ENCODE results near the gene CYP24A1. TPM values are rescaled to one million over a fixed set of nuclear protein-coding genes. Genes with fewer than 3 reads are reported as not detected.

CYP24A1 gene
- total RNA-seq, 1 donor from 2014 or later: 0.41 TPM

- DNase-seq (ENCODE audit: low spot score in 2 of 2): no peak
- FAIRE-seq: no peak
Observed at GRCh38 chr20:54118220-54119001, 55.4 kb downstream of the CYP24A1 start.

GRCh38 chr20:54116550-54117235 is 57.1 kb downstream of the CYP24A1 start:
- no peak for DNase-seq (ENCODE audit: low spot score in 2 of 2)
- no peak for FAIRE-seq

GRCh38 chr20:54115172-54115854 is 58.5 kb downstream of the CYP24A1 start:
- FAIRE-seq (no peak), DNase-seq (ENCODE audit: low spot score in 2 of 2) (no peak)

- FAIRE-seq (no peak), DNase-seq (ENCODE audit: low spot score in 2 of 2) (no peak)
Observed at GRCh38 chr20:54114109-54114508, 59.7 kb downstream of the CYP24A1 start.

- FAIRE-seq: no peak
- no peak for DNase-seq (ENCODE audit: low spot score in 2 of 2)
Observed at GRCh38 chr20:54113566-54113965, 60.2 kb downstream of the CYP24A1 start.

- no peak for FAIRE-seq
Observed at GRCh38 chr20:54112221-54112884, 61.4 kb downstream of the CYP24A1 start.

GRCh38 chr20:54111460-54111859 is 62.3 kb downstream of the CYP24A1 start:
- DNase-seq (ENCODE audit: low spot score in 2 of 2): no peak
- FAIRE-seq: no peak

More at GRCh38 chr20:54112221-54112884, 61.4 kb downstream of the CYP24A1 start:
- DNase-seq (ENCODE audit: low spot score in 2 of 2): no peak

GRCh38 chr20:54110457-54110856 is 63.3 kb downstream of the CYP24A1 start:
- no peak for DNase-seq (ENCODE audit: low spot score in 2 of 2)
- FAIRE-seq: no peak

- FAIRE-seq (no peak), DNase-seq (ENCODE audit: low spot score in 2 of 2) (no peak)
Observed at GRCh38 chr20:54110041-54110440, 63.7 kb downstream of the CYP24A1 start.

GRCh38 chr20:54108817-54109216 is 65.0 kb downstream of the CYP24A1 start:
- no peak for DNase-seq (ENCODE audit: low spot score in 2 of 2)
- no peak for FAIRE-seq

GRCh38 chr20:54108326-54108642 is 65.5 kb downstream of the CYP24A1 start:
- no peak for DNase-seq (ENCODE audit: low spot score in 2 of 2)
- FAIRE-seq: no peak

GRCh38 chr20:54107600-54108325 is 66.0 kb downstream of the CYP24A1 start:
- FAIRE-seq (no peak), DNase-seq (ENCODE audit: low spot score in 2 of 2) (no peak)

GRCh38 chr20:54107181-54107580 is 66.6 kb downstream of the CYP24A1 start:
- DNase-seq (ENCODE audit: low spot score in 2 of 2) (no peak), FAIRE-seq (no peak)

- DNase-seq (ENCODE audit: low spot score in 2 of 2) (no peak), FAIRE-seq (no peak)
Observed at GRCh38 chr20:54106162-54106561, 67.6 kb downstream of the CYP24A1 start.

- FAIRE-seq: no peak
- DNase-seq (ENCODE audit: low spot score in 2 of 2): no peak
Observed at GRCh38 chr20:54105653-54106052, 68.1 kb downstream of the CYP24A1 start.

GRCh38 chr20:54104781-54105180 is 69.0 kb downstream of the CYP24A1 start:
- no peak for DNase-seq (ENCODE audit: low spot score in 2 of 2)
- no peak for FAIRE-seq

GRCh38 chr20:54103762-54104600 is 69.8 kb downstream of the CYP24A1 start:
- no peak for FAIRE-seq

More at GRCh38 chr20:54103762-54104600, 69.8 kb downstream of the CYP24A1 start:
- DNase-seq (ENCODE audit: low spot score in 2 of 2): no peak

All from frontal cortex (tissue), 4 donors.